Choroid plexus epithelial cell (primary cell): ENCODE results near the gene MED9.
A peak's percentile ranks its signal among the peaks of the same experiment; 100 is the strongest.
"Not testable (repeated sequence)": the region's sequence is repeated elsewhere in the genome, so short reads cannot be mapped to it uniquely, and the experiment has no call there.

ENCODE experiments used
- DNase-seq: peaks from one replicate; pipeline ENCODE4 v3.0.0-alpha.2; 2010; ENCODE audit warnings: low read depth
- H3K4me3 ChIP-seq: 2 replicates; pipeline ENCODE4 v1.5.1; 2011; ENCODE audit warnings: low read depth, mild to moderate bottlenecking, control low read depth, low read length, moderate library complexity
- CTCF ChIP-seq: conservative IDR thresholded peaks from 2 replicates; pipeline ENCODE4 v1.5.1; 2011; ENCODE audit warnings: low read depth, mild to moderate bottlenecking, control low read depth, inconsistent platforms, low read length, moderate library complexity

Gene MED9

GRCh38 chr17:17476865-17477467 lies at the start of gene MED9:
Gene MED9 (plus strand): TSS chr17:17477000. CDS start chr17:17477042, 42 bp downstream.
- H3K4me3 ChIP-seq = peak within 1 kb of the TSS; percentile 99
- TF ChIP-seq CTCF = no peak
- peak; percentile 88 for DNase-seq

- no peak for DNase-seq
- H3K4me3 ChIP-seq = no peak overlapping the region
- TF ChIP-seq CTCF = no peak
Observed at GRCh38 chr17:17429222-17429621, 47.6 kb upstream of the MED9 start.

- not testable (repeated sequence) for H3K4me3 ChIP-seq, DNase-seq
Observed at GRCh38 chr17:17430924-17431323, 45.9 kb upstream of the MED9 start.

GRCh38 chr17:17431605-17432004 lies 45.2 kb upstream of the MED9 start:
- no peak for DNase-seq
- no peak overlapping the region for H3K4me3 ChIP-seq
- TF ChIP-seq CTCF = no peak

- no peak for TF ChIP-seq CTCF
- H3K4me3 ChIP-seq = no peak overlapping the region
- DNase-seq = peak; percentile 93
Observed at GRCh38 chr17:17433000-17433703, 43.6 kb upstream of the MED9 start.

- DNase-seq = no peak
- TF ChIP-seq CTCF = no peak
- H3K4me3 ChIP-seq = no peak overlapping the region
Observed at GRCh38 chr17:17434477-17434876, 42.3 kb upstream of the MED9 start.

- peak; percentile 78 for DNase-seq
- peak; percentile 70 for TF ChIP-seq CTCF
- H3K4me3 ChIP-seq = no peak overlapping the region
Observed at GRCh38 chr17:17435323-17435722, 41.5 kb upstream of the MED9 start.
